Measurements from ENCODE around the gene GALR3. TPM values are rescaled to one million over a fixed set of nuclear protein-coding genes. Genes with fewer than 3 reads are reported as not detected.

GALR3 gene
- total and polyA plus RNA-seq, 2 of the 8 experiments (the other 6 are each of a cell fraction or from before 2014, with no cell fraction given): 0.84 to 1.1 TPM

GRCh38 chr22:37830093-37830842, 7.1 kb downstream of the GALR3 start:
- Histone ChIP-seq H3K27me3 (replicated peaks in 1 of 4; ENCODE audit: control insufficient read depth in 3 of 4, extremely low read depth in 1 of 4, insufficient read depth in 3 of 4, low read length in 3 of 4) (peaks cover 0 to 8% (median 7%) of the 10 kb centered on the region in 4 experiments; a peak in 6 of 7 replicates), H3K23me2 (ENCODE audit: low read depth, low read length) (peaks cover 2% of the 10 kb centered on the region; the same call in 1 of the 2 replicates), H3K4me3 (ENCODE audit: extremely low read depth in 1 of 4, insufficient read depth in 2 of 4, low read depth in 3 of 4, low read length in 4 of 4) (no peak overlapping the region), H3K18ac (ENCODE audit: extremely low read depth, low read length) (no peak overlapping the region), H2BK12ac (ENCODE audit: low read depth, low read length) (no peak overlapping the region), H3K14ac (ENCODE audit: insufficient read length) (no peak overlapping the region), H2BK5ac (ENCODE audit: low read depth, low read length) (no peak overlapping the region), H3K23ac (ENCODE audit: insufficient read length) (no peak overlapping the region), H4K20me1 (replicated peaks in 1 of 2; ENCODE audit: control insufficient read depth in 1 of 2, insufficient read depth in 2 of 2, low read length in 2 of 2) (peaks cover 2 to 6% of the 10 kb centered on the region in 2 experiments), H3K79me2 (ENCODE audit: control insufficient read depth in 1 of 2, insufficient read depth in 2 of 2, low read length in 2 of 2) (no peaks in the 10 kb centered on the region), H2BK15ac (ENCODE audit: low read length) (no peak overlapping the region), H2AK5ac (ENCODE audit: low read depth, low read length) (no peak overlapping the region), H3K4me2 (ENCODE audit: insufficient read depth in 1 of 2, low read depth in 2 of 2, low read length in 2 of 2) (no peak overlapping the region), H2BK20ac (ENCODE audit: low read length) (no peak overlapping the region), H3K27ac (ENCODE audit: low read depth, low read length) (no peak overlapping the region), H4K91ac (replicated peaks; ENCODE audit: insufficient read length, low read length) (no peak overlapping the region), H2AFZ (ENCODE audit: low read length) (no peak overlapping the region), H3K4me1 (replicated peaks in 1 of 4; ENCODE audit: control insufficient read depth in 3 of 4, insufficient read depth in 4 of 4, low read length in 3 of 4) (no peaks in the 10 kb centered on the region), H3K36me3 (ENCODE audit: control insufficient read depth in 2 of 4, insufficient read depth in 4 of 4, low read length in 3 of 4) (peaks cover 2 to 20% (median 13%) of the 10 kb centered on the region in 4 experiments; a peak in 6 of 8 replicates), H3K4ac (replicated peaks; ENCODE audit: insufficient read length, low read depth, low read length) (no peak overlapping the region), H4K5ac (ENCODE audit: insufficient read length, low read depth, low read length) (no peak overlapping the region), H4K8ac (ENCODE audit: extremely low read depth, insufficient read depth, low read length) (no peak overlapping the region), H2BK120ac (replicated peaks; ENCODE audit: low read depth, low read length) (no peak overlapping the region), H3K9me3 (ENCODE audit: insufficient read depth in 2 of 2, low read depth in 1 of 2, low read length in 1 of 2) (no peaks in the 10 kb centered on the region), H3K56ac (replicated peaks; ENCODE audit: insufficient read length, low read depth, low read length) (no peak overlapping the region), H3K9ac (replicated peaks in 1 of 4; ENCODE audit: extremely low read depth in 1 of 4, low read depth in 3 of 4, low read length in 3 of 4) (no peak overlapping the region), H3K79me1 (ENCODE audit: low read depth, low read length) (no peaks in the 10 kb centered on the region)
- DNase-seq (ENCODE audit: low read depth in 1 of 2, low spot score in 2 of 2): no peak
- FAIRE-seq: no peak
- CTCF ChIA-PET (ENCODE audit: partially characterized antibody): interaction anchor here (1.2 to 1.7 kb wide), 4 partner anchors 10 to 37 kb away, joined by 3 to 8 read pairs (median 6); no protein-coding TSS in a partner anchor
- TF ChIP-seq, protein P1, sequence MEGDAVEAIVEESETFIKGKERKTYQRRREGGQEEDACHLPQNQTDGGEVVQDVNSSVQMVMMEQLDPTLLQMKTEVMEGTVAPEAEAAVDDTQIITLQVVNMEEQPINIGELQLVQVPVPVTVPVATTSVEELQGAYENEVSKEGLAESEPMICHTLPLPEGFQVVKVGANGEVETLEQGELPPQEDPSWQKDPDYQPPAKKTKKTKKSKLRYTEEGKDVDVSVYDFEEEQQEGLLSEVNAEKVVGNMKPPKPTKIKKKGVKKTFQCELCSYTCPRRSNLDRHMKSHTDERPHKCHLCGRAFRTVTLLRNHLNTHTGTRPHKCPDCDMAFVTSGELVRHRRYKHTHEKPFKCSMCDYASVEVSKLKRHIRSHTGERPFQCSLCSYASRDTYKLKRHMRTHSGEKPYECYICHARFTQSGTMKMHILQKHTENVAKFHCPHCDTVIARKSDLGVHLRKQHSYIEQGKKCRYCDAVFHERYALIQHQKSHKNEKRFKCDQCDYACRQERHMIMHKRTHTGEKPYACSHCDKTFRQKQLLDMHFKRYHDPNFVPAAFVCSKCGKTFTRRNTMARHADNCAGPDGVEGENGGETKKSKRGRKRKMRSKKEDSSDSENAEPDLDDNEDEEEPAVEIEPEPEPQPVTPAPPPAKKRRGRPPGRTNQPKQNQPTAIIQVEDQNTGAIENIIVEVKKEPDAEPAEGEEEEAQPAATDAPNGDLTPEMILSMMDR (IDR thresholded peaks at IDR 0.05; ENCODE audit: control extremely low read depth in 1 of 3, insufficient read depth in 1 of 3, low read depth in 1 of 3, low read length in 3 of 3): no peak
- no peak for TF ChIP-seq SIX5 (IDR thresholded peaks at IDR 0.05; ENCODE audit: low read depth, low read length)
- POLR2A ChIA-PET (ENCODE audit: partially characterized antibody): interaction anchor here (0.9 to 2.0 kb wide), 5 partner anchors 13 to 26 kb away, joined by 3 to 7 read pairs (median 3); partner anchors contain the start of gene ANKRD54
- 87% methylated on average over 12 of the region's 14 CpGs; no CpG with 5 or more reads in 1 of the 2 experiments for WGBS, 2 experiments (ENCODE audit: extremely low coverage in 1 of 2, insufficient coverage in 1 of 2, insufficient read length in 1 of 2, insufficient replicate concordance in 2 of 2, low coverage in 1 of 2, low lambda C conversion rate in 2 of 2, missing lambda C conversion rate in 1 of 2)

Measured in H1 (cell line).